Measurements from ENCODE around the gene PLXNB3. TPM values are rescaled to one million over a fixed set of nuclear protein-coding genes. Genes with fewer than 3 reads are reported as not detected.
"Not testable (repeated sequence)": the region's sequence is repeated elsewhere in the genome, so short reads cannot be mapped to it uniquely, and the experiment has no call there.

Gene PLXNB3
- total and polyA plus RNA-seq, 2 donors, result 5.9 to 25.8 TPM

DNA sequence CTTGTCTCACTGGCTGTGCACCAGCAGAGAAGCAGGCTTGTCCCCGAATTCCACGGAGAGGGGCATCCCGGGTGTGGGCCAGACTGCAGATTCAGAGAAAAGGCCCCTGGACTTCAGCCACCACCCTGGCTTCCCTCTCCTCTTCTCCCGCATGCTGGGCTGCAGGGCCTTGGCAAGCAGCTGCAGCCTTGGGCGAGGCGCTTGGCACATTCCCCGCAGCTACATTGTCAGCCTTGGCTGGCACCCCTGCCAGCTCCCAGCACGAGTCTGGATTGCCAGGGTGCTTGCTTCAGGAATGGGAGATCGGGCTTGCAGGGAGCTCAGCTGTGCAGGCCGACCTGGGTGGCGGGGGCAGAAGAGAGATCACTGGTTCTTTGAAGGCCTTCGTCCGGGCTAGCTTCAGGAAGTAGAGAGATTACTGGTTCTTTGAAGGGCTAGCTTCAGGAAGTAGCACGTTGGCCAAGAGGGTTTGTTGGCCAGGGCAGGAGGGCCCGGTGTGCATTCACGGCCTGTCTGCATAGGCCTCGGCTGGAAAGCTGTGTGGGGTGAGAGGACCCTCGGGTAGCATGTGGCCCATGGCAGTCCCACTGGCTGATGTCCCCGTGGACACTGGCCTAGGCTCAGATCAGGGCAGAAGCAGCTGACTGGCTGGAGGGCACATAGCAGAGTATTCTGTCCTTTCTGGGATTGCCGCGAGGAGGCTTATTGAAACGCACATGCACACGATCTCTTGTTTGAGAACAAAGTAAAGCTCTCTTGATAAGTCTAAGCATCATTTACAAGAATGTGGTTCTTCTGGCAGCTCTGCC lies 36.7 kb upstream of the PLXNB3 start:
- Histone ChIP-seq H3K4me1 (ENCODE audit: insufficient read depth) (no peaks in the 10 kb centered on the region), H3K27ac (ENCODE audit: low read depth) (peak overlapping the region; percentile 86), H3K4me3 (ENCODE audit: low read depth, low read length) (no peak overlapping the region), H3K36me3 (ENCODE audit: insufficient read depth) (no peaks in the 10 kb centered on the region)
- no peak for DNase-seq (ENCODE audit: extremely low spot score)
- 20% methylated on average over 23 of the region's 23 CpGs for WGBS

DNA sequence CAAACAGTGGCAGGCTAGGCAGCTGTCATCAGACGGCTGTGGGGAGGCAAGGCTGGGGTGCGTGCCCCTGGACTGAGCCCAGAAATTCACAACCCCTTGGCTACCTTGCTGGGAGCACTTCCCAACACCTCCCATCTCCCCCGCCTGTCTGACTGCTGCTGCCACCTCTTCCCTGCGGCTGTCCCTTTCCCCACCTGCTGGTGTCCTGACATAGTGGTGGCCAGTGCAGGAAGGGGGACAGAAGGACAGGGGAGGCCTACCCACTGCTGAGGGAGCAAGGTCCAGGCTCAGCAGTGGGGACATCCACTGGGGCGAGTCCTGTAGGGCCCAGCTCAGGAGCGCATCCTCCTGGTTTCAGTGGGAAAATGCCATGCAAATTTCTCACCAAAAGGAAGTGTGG lies 36.0 kb upstream of the PLXNB3 start:
- no peaks in the 10 kb centered on the region for H3K4me1 ChIP-seq (ENCODE audit: insufficient read depth)
- no peak overlapping the region for H3K27ac ChIP-seq (ENCODE audit: low read depth)
- no peaks in the 10 kb centered on the region for H3K36me3 ChIP-seq (ENCODE audit: insufficient read depth)
- WGBS, result 90% methylated on average over 6 of the region's 6 CpGs
- no peak for DNase-seq (ENCODE audit: extremely low spot score)
- no peak overlapping the region for H3K4me3 ChIP-seq (ENCODE audit: low read depth, low read length)

DNA sequence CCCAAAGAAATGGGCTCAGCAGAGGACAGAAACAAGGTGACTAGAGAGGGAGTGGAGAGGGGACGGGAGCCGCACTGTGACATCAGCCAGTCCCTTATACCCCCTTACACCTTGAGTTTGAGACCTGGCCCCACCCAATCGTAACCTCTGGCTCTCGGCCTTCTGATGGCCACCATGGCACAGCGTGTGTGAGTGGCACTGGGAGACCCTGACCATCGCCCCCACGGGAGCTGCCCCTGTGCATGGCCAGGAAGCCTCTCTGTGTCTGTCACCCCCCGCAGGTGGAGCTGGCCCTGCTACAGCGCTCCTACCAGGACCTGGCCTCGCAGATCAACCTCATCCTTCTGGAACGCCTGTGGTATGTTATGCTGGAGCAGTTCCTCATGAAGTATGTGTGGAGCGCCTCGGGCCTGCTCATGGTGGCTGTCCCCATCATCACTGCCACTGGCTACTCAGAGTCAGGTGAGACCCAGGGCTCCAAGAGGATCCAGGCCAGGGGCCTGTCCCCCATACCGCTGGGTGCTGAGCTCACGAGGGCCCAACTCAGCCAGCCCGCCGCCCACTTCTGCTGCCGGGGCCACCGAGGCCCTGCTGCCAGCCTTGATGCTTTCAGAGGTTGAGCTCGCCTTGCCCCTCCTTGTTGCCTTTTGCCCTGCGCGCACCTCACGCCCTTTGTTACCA lies 35.0 kb upstream of the PLXNB3 start:
- WGBS, result 95% methylated on average over 23 of the region's 23 CpGs

DNA sequence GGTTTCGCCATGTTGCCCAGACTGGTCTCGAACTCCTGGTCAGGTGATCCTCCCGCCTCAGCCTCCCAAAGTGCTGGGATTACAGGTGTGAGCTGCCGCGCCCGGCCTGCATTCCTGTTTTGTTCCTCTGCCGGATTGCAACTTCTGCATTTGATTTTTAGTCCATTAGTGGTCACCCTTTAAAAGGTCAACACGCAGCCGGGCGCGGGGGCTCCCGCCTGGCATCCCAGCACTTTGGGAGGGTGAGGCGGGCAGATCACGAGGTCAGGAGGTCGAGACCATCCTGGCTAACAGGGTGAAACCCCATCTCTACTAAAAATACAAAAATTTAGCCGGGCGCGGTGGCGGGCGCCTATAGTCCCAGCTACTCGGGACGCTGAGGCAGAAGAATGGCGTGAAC lies 33.9 kb upstream of the PLXNB3 start:
- DNase-seq (ENCODE audit: extremely low spot score); H3K4me3 ChIP-seq (ENCODE audit: low read depth, low read length): not testable (repeated sequence)

More for the DNA sequence above, 35.0 kb upstream of the PLXNB3 start:
- no peak for DNase-seq (ENCODE audit: extremely low spot score)
- no peaks in the 10 kb centered on the region for H3K4me1 ChIP-seq (ENCODE audit: insufficient read depth)
- no peak overlapping the region for H3K27ac ChIP-seq (ENCODE audit: low read depth)
- no peaks in the 10 kb centered on the region for H3K36me3 ChIP-seq (ENCODE audit: insufficient read depth)
- H3K4me3 ChIP-seq (ENCODE audit: low read depth, low read length), result no peak overlapping the region

DNA sequence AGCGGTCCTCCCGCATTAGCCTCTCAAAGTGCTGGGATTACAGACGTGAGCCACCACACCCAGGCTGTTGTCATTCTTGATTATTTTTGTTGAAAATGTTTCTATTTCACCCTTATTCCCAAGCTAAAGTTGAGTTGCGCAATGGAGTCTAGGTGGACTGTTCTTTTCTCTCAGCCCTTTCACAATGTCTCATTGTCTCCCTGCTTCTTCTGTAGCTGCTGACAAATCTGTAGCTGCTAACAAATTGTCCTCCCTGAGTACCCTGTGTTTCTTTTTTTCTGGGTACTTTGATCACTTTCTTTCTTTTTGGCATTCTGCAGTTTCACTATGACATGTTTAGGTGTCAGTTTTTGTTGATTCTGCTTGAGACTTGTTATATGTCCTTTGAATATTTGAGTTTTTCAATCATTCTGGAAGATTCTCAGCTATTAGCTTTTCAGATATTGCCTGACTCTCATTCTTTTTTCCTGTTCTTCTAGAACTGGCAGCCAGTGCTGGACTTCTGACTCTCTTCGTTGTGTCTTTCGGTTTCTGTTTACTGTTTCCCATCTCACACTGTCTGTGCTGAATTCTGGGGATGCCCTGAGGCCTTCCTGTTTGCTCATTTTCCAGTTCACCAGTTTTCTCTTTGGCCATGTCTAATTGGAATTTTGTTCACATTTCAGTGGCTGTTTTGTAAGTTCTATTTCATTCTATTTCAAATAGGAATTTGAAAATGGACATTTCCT lies 32.8 kb upstream of the PLXNB3 start:
- Histone ChIP-seq H3K27ac (ENCODE audit: low read depth) (no peak overlapping the region), H3K4me1 (ENCODE audit: insufficient read depth) (no peaks in the 10 kb centered on the region), H3K36me3 (ENCODE audit: insufficient read depth) (no peaks in the 10 kb centered on the region), H3K4me3 (ENCODE audit: low read depth, low read length) (no peak overlapping the region)
- WGBS, result 78% methylated on average over 6 of the region's 6 CpGs
- no peak for DNase-seq (ENCODE audit: extremely low spot score)

More for the DNA sequence above, 33.9 kb upstream of the PLXNB3 start:
- not testable (repeated sequence) for H3K36me3 ChIP-seq (ENCODE audit: insufficient read depth); H3K27ac ChIP-seq (ENCODE audit: low read depth); H3K4me1 ChIP-seq (ENCODE audit: insufficient read depth)
- WGBS, result 97% methylated on average over 23 of the region's 23 CpGs

DNA sequence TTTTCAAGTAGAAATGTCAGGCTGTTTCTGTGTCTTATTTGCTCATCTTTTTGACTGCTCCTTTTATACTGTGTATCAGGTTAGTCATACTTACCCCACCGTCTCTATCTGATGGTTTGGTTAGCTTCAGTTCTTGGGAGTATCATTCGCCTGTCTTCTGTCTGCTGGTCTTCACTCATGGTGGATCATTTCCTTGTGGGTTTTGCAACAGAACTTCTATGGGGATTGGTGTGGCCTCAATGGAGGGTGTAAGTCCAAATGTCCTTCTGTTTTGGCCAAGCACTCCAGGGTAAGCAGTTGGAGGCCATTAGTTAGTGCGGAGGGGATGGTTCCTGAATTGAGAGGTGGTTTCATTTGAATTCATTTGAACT lies 32.2 kb upstream of the PLXNB3 start:
- Histone ChIP-seq H3K27ac (ENCODE audit: low read depth) (no peak overlapping the region), H3K4me1 (ENCODE audit: insufficient read depth) (no peaks in the 10 kb centered on the region), H3K36me3 (ENCODE audit: insufficient read depth) (no peaks in the 10 kb centered on the region), H3K4me3 (ENCODE audit: low read depth, low read length) (no peak overlapping the region)
- no peak for DNase-seq (ENCODE audit: extremely low spot score)
- WGBS, result 65% methylated on average over 3 of the region's 3 CpGs

DNA sequence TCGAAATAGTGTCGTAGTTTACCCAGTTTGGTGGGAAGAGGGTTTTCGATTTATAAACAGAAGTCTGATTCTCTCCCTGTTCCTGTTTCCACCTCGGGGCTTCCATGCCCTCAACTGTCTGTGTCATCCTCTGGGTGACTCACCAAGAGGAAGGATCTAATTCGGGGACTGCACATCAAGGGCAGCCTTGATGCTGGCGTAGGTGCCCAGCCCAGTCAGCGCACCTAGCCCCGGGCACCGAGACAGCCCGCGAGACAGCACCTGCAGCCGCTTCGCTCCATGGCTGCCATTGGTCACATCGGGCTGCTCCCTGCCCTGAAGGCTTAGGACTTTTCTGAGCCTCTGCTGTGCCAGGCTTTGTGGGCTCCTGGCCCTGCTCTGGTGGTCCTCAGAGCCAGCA lies 31.6 kb upstream of the PLXNB3 start:
- H3K36me3 ChIP-seq (ENCODE audit: insufficient read depth), result no peaks in the 10 kb centered on the region
- 93% methylated on average over 14 of the region's 14 CpGs for WGBS
- no peak overlapping the region for H3K27ac ChIP-seq (ENCODE audit: low read depth)
- no peaks in the 10 kb centered on the region for H3K4me1 ChIP-seq (ENCODE audit: insufficient read depth)
- no peak for DNase-seq (ENCODE audit: extremely low spot score)
- H3K4me3 ChIP-seq (ENCODE audit: low read depth, low read length), result no peak overlapping the region

DNA sequence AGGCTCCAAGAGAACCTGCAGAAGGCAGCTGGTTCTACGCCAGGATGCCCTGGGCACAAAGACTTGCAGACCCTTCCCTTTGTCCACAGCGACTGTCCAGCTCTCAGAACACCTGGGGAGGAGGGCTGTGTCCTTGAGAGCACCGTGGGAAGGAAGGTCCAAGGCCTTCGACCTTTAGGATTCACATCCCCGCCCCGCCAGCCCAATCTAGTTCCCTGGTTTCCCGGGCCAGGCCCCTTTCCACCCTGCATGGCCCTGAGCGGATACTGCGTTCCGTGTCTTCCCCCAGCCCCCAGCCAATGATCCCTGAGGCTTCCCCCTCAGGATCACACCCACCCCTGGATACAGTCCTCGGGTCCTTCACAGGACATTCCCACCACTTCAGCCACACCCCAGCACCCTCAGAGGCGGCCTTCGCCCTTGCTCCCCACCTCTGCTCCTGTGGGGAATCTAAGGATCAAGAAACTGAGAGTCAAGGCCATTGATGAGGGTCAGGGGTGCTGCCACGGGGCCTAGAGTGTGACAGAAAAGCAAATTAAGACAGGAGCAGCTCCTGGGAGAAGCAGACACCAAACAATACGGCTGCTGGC lies 30.3 kb upstream of the PLXNB3 start:
- no peak for DNase-seq (ENCODE audit: extremely low spot score)
- 89% methylated on average over 15 of the region's 15 CpGs for WGBS
- no peak overlapping the region for H3K4me3 ChIP-seq (ENCODE audit: low read depth, low read length)
- no peak overlapping the region for H3K27ac ChIP-seq (ENCODE audit: low read depth)
- H3K36me3 ChIP-seq (ENCODE audit: insufficient read depth), result no peaks in the 10 kb centered on the region
- H3K4me1 ChIP-seq (ENCODE audit: insufficient read depth), result no peaks in the 10 kb centered on the region

DNA sequence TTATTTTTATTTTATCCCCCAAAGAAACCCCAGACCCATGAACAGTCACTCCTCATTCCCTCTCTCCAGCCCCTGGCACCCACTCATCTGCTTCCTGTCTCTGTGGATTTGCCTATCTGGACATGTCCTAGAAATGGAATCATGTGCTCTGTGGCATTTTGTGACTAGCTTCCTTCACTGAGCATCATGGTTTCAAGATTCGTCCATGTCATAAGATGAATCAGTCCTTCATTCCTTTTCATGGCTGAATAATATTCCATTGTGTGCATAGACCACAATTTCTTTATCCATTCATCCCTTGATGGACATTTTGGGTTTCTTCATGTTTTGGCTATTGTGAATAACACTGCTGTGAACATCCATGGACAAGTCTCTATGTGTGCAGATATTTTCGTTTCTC lies 29.2 kb upstream of the PLXNB3 start:
- Histone ChIP-seq H3K27ac (ENCODE audit: low read depth) (no peak overlapping the region), H3K4me1 (ENCODE audit: insufficient read depth) (no peaks in the 10 kb centered on the region), H3K36me3 (ENCODE audit: insufficient read depth) (no peaks in the 10 kb centered on the region), H3K4me3 (ENCODE audit: low read depth, low read length) (no peak overlapping the region)
- 96% methylated on average over 2 of the region's 2 CpGs for WGBS
- DNase-seq (ENCODE audit: extremely low spot score), result no peak

DNA sequence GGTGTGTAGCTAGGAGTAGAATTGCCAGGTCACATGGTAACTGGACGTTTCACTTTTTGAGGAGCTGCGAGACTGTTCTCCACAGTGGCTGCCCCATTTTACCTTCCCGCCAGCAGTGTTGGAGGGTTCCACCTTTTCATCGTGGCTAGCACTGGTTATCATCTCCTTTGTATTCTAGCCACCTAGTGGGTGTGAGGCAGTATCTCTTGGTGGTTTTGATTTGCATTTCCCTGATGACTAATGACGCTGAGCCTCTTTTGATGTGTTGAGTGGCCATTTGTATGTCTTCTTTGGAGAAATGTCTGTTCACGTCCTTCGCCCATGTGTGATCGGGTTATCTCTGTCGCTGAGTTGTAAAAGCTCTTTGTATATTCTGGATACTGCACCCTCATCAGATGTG lies 28.8 kb upstream of the PLXNB3 start:
- 83% methylated on average over 9 of the region's 9 CpGs for WGBS
- Histone ChIP-seq H3K4me1 (ENCODE audit: insufficient read depth) (no peaks in the 10 kb centered on the region), H3K36me3 (ENCODE audit: insufficient read depth) (no peaks in the 10 kb centered on the region), H3K27ac (ENCODE audit: low read depth) (no peak overlapping the region), H3K4me3 (ENCODE audit: low read depth, low read length) (no peak overlapping the region)
- no peak for DNase-seq (ENCODE audit: extremely low spot score)

DNA sequence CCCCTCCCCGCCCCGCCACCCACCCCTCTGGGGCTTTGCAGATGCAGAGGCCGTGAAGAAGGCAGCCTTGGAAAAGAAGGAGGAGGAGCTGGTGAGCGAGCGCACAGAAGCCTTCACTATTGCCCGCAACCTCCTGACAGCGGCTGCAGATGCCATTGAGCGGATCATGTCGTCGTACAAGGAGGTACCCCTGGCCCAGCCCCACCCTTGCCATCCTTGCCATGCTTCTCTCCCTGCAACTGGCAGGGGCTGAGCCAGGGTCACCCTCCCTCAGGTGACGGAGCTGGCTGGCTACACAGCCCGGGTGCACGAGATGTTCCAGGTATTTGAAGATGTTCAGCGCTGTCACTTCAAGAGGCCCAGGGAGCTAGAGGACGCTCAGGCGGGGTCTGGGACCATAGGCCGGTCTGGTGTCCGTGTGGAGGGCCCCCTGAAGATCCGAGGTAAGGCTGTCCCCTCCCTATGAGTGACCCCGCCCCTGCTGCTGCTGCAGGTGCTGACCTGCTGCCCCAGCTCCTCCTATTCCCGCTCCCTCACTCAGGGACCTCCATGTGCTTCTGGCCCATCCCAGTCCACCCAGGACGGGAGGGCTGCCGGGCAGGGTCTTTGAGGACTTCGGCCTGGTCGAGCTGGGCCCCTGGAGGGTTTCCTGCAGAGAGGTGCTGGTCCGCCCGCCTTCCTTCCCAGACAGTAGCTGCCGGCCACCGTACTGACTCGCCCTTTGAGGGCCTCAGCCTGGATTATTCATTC lies 27.8 kb upstream of the PLXNB3 start:
- Histone ChIP-seq H3K4me1 (ENCODE audit: insufficient read depth) (no peaks in the 10 kb centered on the region), H3K4me3 (ENCODE audit: low read depth, low read length) (no peak overlapping the region), H3K36me3 (ENCODE audit: insufficient read depth) (no peaks in the 10 kb centered on the region), H3K27ac (ENCODE audit: low read depth) (no peak overlapping the region)
- DNase-seq (ENCODE audit: extremely low spot score), result no peak
- 85% methylated on average over 30 of the region's 30 CpGs for WGBS

DNA sequence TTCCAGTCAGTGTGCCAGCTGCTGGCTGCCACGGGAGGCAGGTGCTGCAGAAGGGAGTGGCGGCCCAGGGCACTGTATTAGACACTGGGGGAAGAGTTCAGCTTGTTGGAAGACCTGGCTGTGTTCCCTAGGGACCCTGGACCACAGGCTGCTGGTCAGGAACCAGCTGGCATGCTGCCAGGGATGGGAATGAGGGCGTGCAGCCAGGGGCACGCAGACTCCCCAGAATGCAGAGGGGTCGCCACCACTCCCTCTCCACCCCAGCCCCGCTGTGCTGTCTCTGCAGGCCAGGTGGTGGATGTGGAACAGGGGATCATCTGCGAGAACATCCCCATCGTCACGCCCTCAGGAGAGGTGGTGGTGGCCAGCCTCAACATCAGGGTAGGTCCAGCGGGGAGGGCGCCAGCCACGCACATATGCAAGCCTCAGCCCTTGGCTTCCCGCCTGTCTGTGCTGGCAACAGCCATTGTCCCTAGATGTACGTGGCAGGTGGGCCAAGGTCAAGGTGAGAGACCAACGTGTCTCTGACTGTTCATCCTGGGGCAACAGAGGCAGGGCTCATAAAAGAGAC lies 27.1 kb upstream of the PLXNB3 start:
- Histone ChIP-seq H3K36me3 (ENCODE audit: insufficient read depth) (no peaks in the 10 kb centered on the region), H3K27ac (ENCODE audit: low read depth) (no peak overlapping the region), H3K4me3 (ENCODE audit: low read depth, low read length) (no peak overlapping the region), H3K4me1 (ENCODE audit: insufficient read depth) (no peaks in the 10 kb centered on the region)
- no peak for DNase-seq (ENCODE audit: extremely low spot score)
- WGBS, result 78% methylated on average over 15 of the region's 15 CpGs

Data from urinary bladder (tissue), 4 donors.